Testis (tissue), 2 donors: Measurements from ENCODE around the gene C2orf42.

Experiments
- POLR2A ChIP-seq: fragments of 450-650 bp; IDR thresholded peaks from one replicate; pipeline ENCODE4 v1.6.1; 2017; ENCODE audit warnings: antibody characterized with exemption, mild to moderate bottlenecking, moderate library complexity
- TF ChIP-seq, protein P1 (sequence below), 3 experiments: fragments of 450-650 bp in 2 of 3; fragments of 200-600 bp in 1 of 3; sonication (generic) in 1 of 3; IDR thresholded peaks; one replicate each; pipeline ENCODE4 v1.5.1; 2016 to 2019; ENCODE audit warnings: antibody characterized with exemption in 3 of 3, mild to moderate bottlenecking in 2 of 3, moderate library complexity in 1 of 3

DNA sequence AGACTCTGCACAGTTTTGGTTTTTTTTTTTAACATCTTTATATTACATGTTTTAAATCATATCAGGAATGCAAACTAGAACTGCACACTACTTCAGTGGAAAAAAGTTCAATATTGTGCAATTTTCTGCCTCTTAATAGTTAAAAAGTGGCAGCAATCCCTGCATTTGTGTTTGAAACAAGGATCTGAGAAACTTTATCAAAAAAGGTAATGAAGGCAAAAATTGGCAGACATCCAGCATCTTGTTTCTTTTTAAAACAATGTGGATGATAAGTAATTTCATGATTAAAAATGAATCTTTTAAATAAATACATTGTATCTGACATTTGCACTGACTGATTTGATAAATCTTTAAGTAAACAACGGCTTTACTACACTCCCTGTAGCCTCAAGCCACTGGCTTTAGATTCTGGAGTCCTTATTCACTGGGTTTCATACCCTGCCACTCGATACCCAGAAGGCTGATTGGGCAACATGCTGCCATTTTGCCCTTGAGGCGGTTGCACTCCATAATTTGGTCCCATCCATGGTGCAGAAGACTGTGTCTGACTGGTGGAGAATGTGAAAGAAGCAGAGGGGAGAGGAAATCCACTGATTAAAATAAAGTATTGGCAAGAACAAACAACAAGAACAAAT is 21.6 kb upstream of the C2orf42 start:
- TF ChIP-seq, protein P1, sequence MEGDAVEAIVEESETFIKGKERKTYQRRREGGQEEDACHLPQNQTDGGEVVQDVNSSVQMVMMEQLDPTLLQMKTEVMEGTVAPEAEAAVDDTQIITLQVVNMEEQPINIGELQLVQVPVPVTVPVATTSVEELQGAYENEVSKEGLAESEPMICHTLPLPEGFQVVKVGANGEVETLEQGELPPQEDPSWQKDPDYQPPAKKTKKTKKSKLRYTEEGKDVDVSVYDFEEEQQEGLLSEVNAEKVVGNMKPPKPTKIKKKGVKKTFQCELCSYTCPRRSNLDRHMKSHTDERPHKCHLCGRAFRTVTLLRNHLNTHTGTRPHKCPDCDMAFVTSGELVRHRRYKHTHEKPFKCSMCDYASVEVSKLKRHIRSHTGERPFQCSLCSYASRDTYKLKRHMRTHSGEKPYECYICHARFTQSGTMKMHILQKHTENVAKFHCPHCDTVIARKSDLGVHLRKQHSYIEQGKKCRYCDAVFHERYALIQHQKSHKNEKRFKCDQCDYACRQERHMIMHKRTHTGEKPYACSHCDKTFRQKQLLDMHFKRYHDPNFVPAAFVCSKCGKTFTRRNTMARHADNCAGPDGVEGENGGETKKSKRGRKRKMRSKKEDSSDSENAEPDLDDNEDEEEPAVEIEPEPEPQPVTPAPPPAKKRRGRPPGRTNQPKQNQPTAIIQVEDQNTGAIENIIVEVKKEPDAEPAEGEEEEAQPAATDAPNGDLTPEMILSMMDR (IDR thresholded peaks at IDR 0.05): no peak
- no peak for TF ChIP-seq POLR2A
